GM23338 (cell line): ENCODE measurements around the gene PVALEF. TPM values are rescaled to one million over a fixed set of nuclear protein-coding genes. Genes with fewer than 3 reads are reported as not detected.

ENCODE experiments used
- ATAC-seq: fragments of 200-7000 bp; cut with Tn5 transposase; 3 replicates; pipeline ENCODE4 v1.9.1; 2020
- DNase-seq: peaks from one replicate; pipeline ENCODE4 v3.0.0-alpha.2; 2015; ENCODE audit warnings: low spot score
- H2AFZ ChIP-seq: fragments of 200-600 bp; sonication (generic); 2 replicates; pipeline ENCODE4 v1.8.0; 2016; ENCODE audit warnings: antibody characterized with exemption, mild to moderate bottlenecking, moderate library complexity
- H3F3A ChIP-seq: fragments of 200-600 bp; sonication (generic); replicated peaks from 2 replicates; pipeline ENCODE4 v1.8.0; 2017; ENCODE audit warnings: antibody characterized with exemption, mixed run types, low read depth
- H3K27ac ChIP-seq: fragments of 200-600 bp; sonication (generic); 2 replicates; pipeline ENCODE4 v1.6.1; 2016; ENCODE audit warnings: low read depth
- H3K27me3 ChIP-seq: fragments of 200-600 bp; sonication (generic); 2 replicates; pipeline ENCODE4 v1.8.0; 2016; ENCODE audit warnings: mild to moderate bottlenecking, mixed run types, moderate library complexity; ENCODE audit not compliant: insufficient read depth
- H3K36me3 ChIP-seq: fragments of 200-600 bp; sonication (generic); 2 replicates; pipeline ENCODE4 v1.8.0; 2016; ENCODE audit warnings: mild to moderate bottlenecking; ENCODE audit not compliant: insufficient read depth
- H3K4me1 ChIP-seq: fragments of 200-600 bp; sonication (generic); 2 replicates; pipeline ENCODE4 v1.8.0; 2016; ENCODE audit warnings: mild to moderate bottlenecking, moderate library complexity; ENCODE audit not compliant: insufficient read depth
- H3K4me2 ChIP-seq: fragments of 200-600 bp; sonication (generic); 2 replicates; pipeline ENCODE4 v1.7.1; 2017; ENCODE audit warnings: mixed run types
- H3K4me3 ChIP-seq: fragments of 200-600 bp; sonication (generic); 2 replicates; pipeline ENCODE4 v1.6.1; 2016; ENCODE audit warnings: mixed run types
- H3K79me2 ChIP-seq: fragments of 200-600 bp; sonication (generic); replicated peaks from 2 replicates; pipeline ENCODE4 v1.8.0; 2017; ENCODE audit warnings: mild to moderate bottlenecking; ENCODE audit not compliant: insufficient read depth
- H3K9me2 ChIP-seq: fragments of 200-600 bp; sonication (generic); 2 replicates; pipeline ENCODE4 v1.8.0; 2017; ENCODE audit not compliant: insufficient read depth
- H4K20me1 ChIP-seq: fragments of 200-600 bp; sonication (generic); replicated peaks from 2 replicates; pipeline ENCODE4 v1.8.0; 2017; ENCODE audit warnings: mild to moderate bottlenecking; ENCODE audit not compliant: insufficient read depth
- H3K27ac Mint-ChIP-seq: 2 replicates; pipeline ENCODE4 v1.8.0; 2020; ENCODE audit warnings: inconsistent platforms, mild to moderate bottlenecking, moderate library complexity, mixed read lengths
- H3K27me3 Mint-ChIP-seq: 3 replicates; pipeline ENCODE4 v1.8.0; 2022; ENCODE audit warnings: low read depth, mild to moderate bottlenecking, moderate library complexity, mixed read lengths, inconsistent platforms; ENCODE audit not compliant: insufficient read depth, poor library complexity
- H3K36me3 Mint-ChIP-seq: 3 replicates; pipeline ENCODE4 v1.8.0; 2021; ENCODE audit warnings: low read depth, mild to moderate bottlenecking, inconsistent platforms, moderate library complexity, mixed read lengths
- H3K4me1 Mint-ChIP-seq: 3 replicates; pipeline ENCODE4 v1.8.0; 2020; ENCODE audit warnings: mild to moderate bottlenecking, inconsistent platforms, mixed read lengths
- H3K4me3 Mint-ChIP-seq: 3 replicates; pipeline ENCODE4 v1.8.0; 2021; ENCODE audit warnings: moderate library complexity, mild to moderate bottlenecking, inconsistent platforms, mixed read lengths
- H3K9me3 Mint-ChIP-seq: 3 replicates; pipeline ENCODE4 v1.8.0; 2020; ENCODE audit warnings: moderate library complexity, mild to moderate bottlenecking, inconsistent platforms, mixed read lengths
- CREB1 ChIP-seq: fragments of 250-450 bp; sonication (Bioruptor Pico); IDR thresholded peaks from 2 replicates; pipeline ENCODE4 v1.5.0; 2020; ENCODE audit warnings: low read depth, mild to moderate bottlenecking, moderate library complexity
- CTCF ChIP-seq, 2 experiments: fragments of 200-600 bp in 1 of 2; sonication (generic) in 1 of 2; conservative IDR thresholded peaks; 2 replicates each; pipeline versions ENCODE4 v1.5.1 to v1.6.1; 2016 to 2017; ENCODE audit warnings: antibody characterized with exemption in 2 of 2, low read depth in 2 of 2, mild to moderate bottlenecking in 2 of 2, moderate library complexity in 1 of 2
- EZH2 ChIP-seq: fragments of 200-600 bp; sonication (generic); IDR thresholded peaks from one replicate; pipeline ENCODE4 v1.8.0; 2017; ENCODE audit warnings: antibody characterized with exemption, mild to moderate bottlenecking, low read depth; ENCODE audit not compliant: unreplicated experiment
- EZH2phosphoT487 ChIP-seq: fragments of 200-600 bp; sonication (generic); IDR thresholded peaks from one replicate; pipeline ENCODE4 v1.8.1; 2018; ENCODE audit warnings: antibody characterized with exemption; ENCODE audit not compliant: unreplicated experiment
- JUNB ChIP-seq: IDR thresholded peaks from one replicate; pipeline ENCODE4 v1.6.1; 2016; ENCODE audit warnings: antibody characterized with exemption; ENCODE audit not compliant: unreplicated experiment
- NANOG ChIP-seq: IDR thresholded peaks from 2 replicates; pipeline ENCODE4 v1.6.1; 2016; ENCODE audit warnings: antibody characterized with exemption, borderline replicate concordance
- STAT1 ChIP-seq: IDR thresholded peaks from one replicate; pipeline ENCODE4 v1.6.1; 2016; ENCODE audit warnings: antibody characterized with exemption; ENCODE audit not compliant: unreplicated experiment
- ZNF331 ChIP-seq: fragments of 250-450 bp; sonication (Bioruptor Pico); IDR thresholded peaks from 2 replicates; pipeline ENCODE4 v1.5.0; 2020; ENCODE audit warnings: low read depth, mild to moderate bottlenecking, moderate library complexity
- polyA plus RNA-seq: library from polyadenylated mRNA; unstranded; fragments of >200 nt; fragmentation: Nextera tagmentation; extraction: Ambion mirVana; gene quantifications from 2 replicates; pipeline ENCODE4 v1.2.1, GENCODE V29; 2016
- total RNA-seq: library from RNA; depleted of rRNA; stranded (reverse); fragments of >200 nt; shearing (Covaris generic); gene quantifications from 2 replicates; pipeline ENCODE4 v1.2.3, GENCODE V29; 2014
- TF ChIP-seq, protein P1 (sequence below): IDR thresholded peaks from one replicate; pipeline ENCODE4 v1.6.1; 2018; ENCODE audit warnings: antibody characterized with exemption; ENCODE audit not compliant: unreplicated experiment
- TF ChIP-seq, protein P2 (sequence below): fragments of 250-450 bp; sonication (Bioruptor Pico); IDR thresholded peaks from 2 replicates; pipeline ENCODE4 v1.5.0; 2020; ENCODE audit warnings: mild to moderate bottlenecking, moderate library complexity

The PVALEF gene
- total and polyA plus RNA-seq, 2 experiments from 2014 or later: not detected

DNA sequence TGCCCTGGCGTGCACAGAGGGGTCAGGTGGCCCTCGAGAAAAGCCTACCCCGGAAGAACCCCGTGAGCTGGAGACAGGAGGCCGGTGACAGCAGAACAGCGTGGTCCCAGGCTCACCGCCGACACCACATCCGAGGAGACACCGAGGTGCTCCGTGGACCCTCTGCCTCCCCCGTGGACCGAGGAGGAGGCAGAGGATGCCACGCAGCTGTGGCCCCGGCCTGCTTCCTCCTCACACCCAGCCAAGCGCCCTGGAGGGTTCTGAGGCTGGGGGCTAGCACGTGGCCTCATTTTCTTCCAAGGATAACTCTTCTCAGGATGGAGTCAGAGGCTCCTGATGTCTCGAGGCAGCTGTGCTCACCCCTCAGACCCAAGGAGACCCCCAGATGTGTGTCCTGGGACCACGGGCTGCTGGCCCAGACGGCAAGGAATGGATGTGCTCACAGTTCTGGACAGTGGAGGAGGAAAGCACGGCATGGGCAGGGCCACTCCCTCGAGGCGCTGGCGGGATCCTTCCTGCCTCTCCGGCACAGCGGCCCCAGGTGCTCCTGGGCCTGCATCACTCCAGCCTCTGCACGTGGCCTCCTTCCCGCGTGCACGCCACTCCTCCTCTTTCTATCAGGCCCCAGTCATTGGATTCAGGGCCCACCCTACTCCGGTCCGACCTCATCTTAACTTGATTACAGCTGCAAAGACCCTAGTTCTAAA is 4.4 kb upstream of the PVALEF start:
- Histone ChIP-seq H3K4me2 (no peak overlapping the region), H3K27ac (no peak overlapping the region), H2AFZ (no peak overlapping the region), H3K4me1 (no peaks in the 10 kb centered on the region), H3K36me3 (no peaks in the 10 kb centered on the region), H3K27me3 (no peaks in the 10 kb centered on the region), H3F3A (no peaks in the 10 kb centered on the region), H3K9me2 (no peaks in the 10 kb centered on the region), H3K4me3 (no peak overlapping the region), H4K20me1 (no peaks in the 10 kb centered on the region), H3K79me2 (no peaks in the 10 kb centered on the region)
- Mint-ChIP-seq H3K36me3 (no peaks in the 10 kb centered on the region), H3K27ac (no peak overlapping the region), H3K4me1 (no peaks in the 10 kb centered on the region), H3K9me3 (no peaks in the 10 kb centered on the region), H3K4me3 (no peak overlapping the region), H3K27me3 (peaks cover 3% of the 10 kb centered on the region)
- ATAC-seq (no peak), DNase-seq (no peak)
- no peak for TF ChIP-seq STAT1

DNA sequence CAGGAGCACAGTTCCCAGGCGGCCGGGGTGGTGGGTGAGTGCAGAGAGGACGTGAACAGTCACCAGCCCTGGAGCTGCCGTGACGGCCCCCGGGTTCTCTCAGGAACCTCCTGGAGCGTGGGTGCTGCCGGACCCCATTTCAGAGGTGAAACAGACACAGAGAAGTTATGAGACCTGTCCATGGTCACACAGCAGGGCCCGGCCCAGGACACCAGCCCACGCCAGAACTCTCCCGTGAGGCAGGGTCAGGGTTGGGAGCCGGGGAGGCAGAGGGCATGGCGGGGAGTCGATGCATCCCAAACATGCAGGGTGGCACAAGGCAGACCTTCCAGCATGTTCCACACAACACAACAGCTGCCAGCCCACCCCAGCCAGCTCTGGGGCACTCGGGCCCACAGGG is 3.8 kb upstream of the PVALEF start:
- no peak for DNase-seq
- Mint-ChIP-seq H3K9me3 (no peaks in the 10 kb centered on the region), H3K36me3 (no peaks in the 10 kb centered on the region), H3K27ac (no peak overlapping the region), H3K4me1 (no peaks in the 10 kb centered on the region), H3K27me3 (peaks cover 3% of the 10 kb centered on the region), H3K4me3 (no peak overlapping the region)
- no peaks in the 10 kb centered on the region for H3K36me3 ChIP-seq
- H4K20me1 ChIP-seq: no peaks in the 10 kb centered on the region
- H3K4me3 ChIP-seq: no peak overlapping the region
- no peak overlapping the region for H3K27ac ChIP-seq
- ATAC-seq: no peak
- no peaks in the 10 kb centered on the region for H3K79me2 ChIP-seq
- H3K9me2 ChIP-seq: no peaks in the 10 kb centered on the region
- no peaks in the 10 kb centered on the region for H3K27me3 ChIP-seq
- H3F3A ChIP-seq: no peaks in the 10 kb centered on the region
- no peak overlapping the region for H2AFZ ChIP-seq
- no peaks in the 10 kb centered on the region for H3K4me1 ChIP-seq
- no peak overlapping the region for H3K4me2 ChIP-seq
- TF ChIP-seq EZH2phosphoT487 (no peak), ZNF331 (CRISPR knock-in tag) (no peak), NANOG (no peak), STAT1 (no peak), EZH2 (no peak), JUNB (no peak), CREB1 (CRISPR knock-in tag) (no peak), CTCF (conservative IDR thresholded peaks at IDR 0.05; ENCODE audit: low read depth in 2 of 2) (no peak)
- TF ChIP-seq, protein P1, sequence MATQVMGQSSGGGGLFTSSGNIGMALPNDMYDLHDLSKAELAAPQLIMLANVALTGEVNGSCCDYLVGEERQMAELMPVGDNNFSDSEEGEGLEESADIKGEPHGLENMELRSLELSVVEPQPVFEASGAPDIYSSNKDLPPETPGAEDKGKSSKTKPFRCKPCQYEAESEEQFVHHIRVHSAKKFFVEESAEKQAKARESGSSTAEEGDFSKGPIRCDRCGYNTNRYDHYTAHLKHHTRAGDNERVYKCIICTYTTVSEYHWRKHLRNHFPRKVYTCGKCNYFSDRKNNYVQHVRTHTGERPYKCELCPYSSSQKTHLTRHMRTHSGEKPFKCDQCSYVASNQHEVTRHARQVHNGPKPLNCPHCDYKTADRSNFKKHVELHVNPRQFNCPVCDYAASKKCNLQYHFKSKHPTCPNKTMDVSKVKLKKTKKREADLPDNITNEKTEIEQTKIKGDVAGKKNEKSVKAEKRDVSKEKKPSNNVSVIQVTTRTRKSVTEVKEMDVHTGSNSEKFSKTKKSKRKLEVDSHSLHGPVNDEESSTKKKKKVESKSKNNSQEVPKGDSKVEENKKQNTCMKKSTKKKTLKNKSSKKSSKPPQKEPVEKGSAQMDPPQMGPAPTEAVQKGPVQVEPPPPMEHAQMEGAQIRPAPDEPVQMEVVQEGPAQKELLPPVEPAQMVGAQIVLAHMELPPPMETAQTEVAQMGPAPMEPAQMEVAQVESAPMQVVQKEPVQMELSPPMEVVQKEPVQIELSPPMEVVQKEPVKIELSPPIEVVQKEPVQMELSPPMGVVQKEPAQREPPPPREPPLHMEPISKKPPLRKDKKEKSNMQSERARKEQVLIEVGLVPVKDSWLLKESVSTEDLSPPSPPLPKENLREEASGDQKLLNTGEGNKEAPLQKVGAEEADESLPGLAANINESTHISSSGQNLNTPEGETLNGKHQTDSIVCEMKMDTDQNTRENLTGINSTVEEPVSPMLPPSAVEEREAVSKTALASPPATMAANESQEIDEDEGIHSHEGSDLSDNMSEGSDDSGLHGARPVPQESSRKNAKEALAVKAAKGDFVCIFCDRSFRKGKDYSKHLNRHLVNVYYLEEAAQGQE: no peak
- TF ChIP-seq, protein P2, sequence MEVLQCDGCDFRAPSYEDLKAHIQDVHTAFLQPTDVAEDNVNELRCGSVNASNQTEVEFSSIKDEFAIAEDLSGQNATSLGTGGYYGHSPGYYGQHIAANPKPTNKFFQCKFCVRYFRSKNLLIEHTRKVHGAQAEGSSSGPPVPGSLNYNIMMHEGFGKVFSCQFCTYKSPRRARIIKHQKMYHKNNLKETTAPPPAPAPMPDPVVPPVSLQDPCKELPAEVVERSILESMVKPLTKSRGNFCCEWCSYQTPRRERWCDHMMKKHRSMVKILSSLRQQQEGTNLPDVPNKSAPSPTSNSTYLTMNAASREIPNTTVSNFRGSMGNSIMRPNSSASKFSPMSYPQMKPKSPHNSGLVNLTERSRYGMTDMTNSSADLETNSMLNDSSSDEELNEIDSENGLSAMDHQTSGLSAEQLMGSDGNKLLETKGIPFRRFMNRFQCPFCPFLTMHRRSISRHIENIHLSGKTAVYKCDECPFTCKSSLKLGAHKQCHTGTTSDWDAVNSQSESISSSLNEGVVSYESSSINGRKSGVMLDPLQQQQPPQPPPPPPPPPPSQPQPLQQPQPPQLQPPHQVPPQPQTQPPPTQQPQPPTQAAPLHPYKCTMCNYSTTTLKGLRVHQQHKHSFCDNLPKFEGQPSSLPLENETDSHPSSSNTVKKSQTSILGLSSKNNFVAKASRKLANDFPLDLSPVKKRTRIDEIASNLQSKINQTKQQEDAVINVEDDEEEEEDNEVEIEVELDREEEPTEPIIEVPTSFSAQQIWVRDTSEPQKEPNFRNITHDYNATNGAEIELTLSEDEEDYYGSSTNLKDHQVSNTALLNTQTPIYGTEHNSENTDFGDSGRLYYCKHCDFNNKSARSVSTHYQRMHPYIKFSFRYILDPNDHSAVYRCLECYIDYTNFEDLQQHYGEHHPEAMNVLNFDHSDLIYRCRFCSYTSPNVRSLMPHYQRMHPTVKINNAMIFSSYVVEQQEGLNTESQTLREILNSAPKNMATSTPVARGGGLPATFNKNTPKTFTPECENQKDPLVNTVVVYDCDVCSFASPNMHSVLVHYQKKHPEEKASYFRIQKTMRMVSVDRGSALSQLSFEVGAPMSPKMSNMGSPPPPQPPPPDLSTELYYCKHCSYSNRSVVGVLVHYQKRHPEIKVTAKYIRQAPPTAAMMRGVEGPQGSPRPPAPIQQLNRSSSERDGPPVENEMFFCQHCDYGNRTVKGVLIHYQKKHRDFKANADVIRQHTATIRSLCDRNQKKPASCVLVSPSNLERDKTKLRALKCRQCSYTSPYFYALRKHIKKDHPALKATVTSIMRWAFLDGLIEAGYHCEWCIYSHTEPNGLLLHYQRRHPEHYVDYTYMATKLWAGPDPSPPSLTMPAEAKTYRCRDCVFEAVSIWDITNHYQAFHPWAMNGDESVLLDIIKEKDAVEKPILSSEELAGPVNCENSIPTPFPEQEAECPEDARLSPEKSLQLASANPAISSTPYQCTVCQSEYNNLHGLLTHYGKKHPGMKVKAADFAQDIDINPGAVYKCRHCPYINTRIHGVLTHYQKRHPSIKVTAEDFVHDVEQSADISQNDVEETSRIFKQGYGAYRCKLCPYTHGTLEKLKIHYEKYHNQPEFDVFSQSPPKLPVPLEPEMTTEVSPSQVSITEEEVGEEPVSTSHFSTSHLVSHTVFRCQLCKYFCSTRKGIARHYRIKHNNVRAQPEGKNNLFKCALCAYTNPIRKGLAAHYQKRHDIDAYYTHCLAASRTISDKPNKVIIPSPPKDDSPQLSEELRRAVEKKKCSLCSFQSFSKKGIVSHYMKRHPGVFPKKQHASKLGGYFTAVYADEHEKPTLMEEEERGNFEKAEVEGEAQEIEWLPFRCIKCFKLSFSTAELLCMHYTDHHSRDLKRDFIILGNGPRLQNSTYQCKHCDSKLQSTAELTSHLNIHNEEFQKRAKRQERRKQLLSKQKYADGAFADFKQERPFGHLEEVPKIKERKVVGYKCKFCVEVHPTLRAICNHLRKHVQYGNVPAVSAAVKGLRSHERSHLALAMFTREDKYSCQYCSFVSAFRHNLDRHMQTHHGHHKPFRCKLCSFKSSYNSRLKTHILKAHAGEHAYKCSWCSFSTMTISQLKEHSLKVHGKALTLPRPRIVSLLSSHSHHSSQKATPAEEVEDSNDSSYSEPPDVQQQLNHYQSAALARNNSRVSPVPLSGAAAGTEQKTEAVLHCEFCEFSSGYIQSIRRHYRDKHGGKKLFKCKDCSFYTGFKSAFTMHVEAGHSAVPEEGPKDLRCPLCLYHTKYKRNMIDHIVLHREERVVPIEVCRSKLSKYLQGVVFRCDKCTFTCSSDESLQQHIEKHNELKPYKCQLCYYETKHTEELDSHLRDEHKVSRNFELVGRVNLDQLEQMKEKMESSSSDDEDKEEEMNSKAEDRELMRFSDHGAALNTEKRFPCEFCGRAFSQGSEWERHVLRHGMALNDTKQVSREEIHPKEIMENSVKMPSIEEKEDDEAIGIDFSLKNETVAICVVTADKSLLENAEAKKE (CRISPR knock-in tag): no peak
